Endodermal cell (in vitro differentiated cells): Measurements from ENCODE around the gene PAGR1. TPM values are rescaled to one million over a fixed set of nuclear protein-coding genes. Genes with fewer than 3 reads are reported as not detected.

Experiments used
- DNase-seq: peaks from one replicate; pipeline ENCODE4 v3.0.0-alpha.2; 2017
- H3K27ac ChIP-seq: 2 replicates; pipeline ENCODE4 v1.5.1; 2013; ENCODE audit warnings: mild to moderate bottlenecking, low read depth, low read length, moderate library complexity
- H3K27me3 ChIP-seq: 2 replicates; pipeline ENCODE4 v1.6.1; 2013; ENCODE audit warnings: mild to moderate bottlenecking, low read length, moderate library complexity; ENCODE audit not compliant: insufficient read depth, control insufficient read depth, poor library complexity, severe bottlenecking
- H3K36me3 ChIP-seq: 2 replicates; pipeline ENCODE4 v1.7.0; 2013; ENCODE audit warnings: mild to moderate bottlenecking, low read length, moderate library complexity; ENCODE audit not compliant: control insufficient read depth, insufficient read depth
- H3K4me1 ChIP-seq: one replicate; pipeline ENCODE4 v1.7.0; 2013; ENCODE audit warnings: low read length; ENCODE audit not compliant: control insufficient read depth, insufficient read depth
- H3K4me3 ChIP-seq: 2 replicates; pipeline ENCODE4 v1.5.1; 2013; ENCODE audit warnings: mild to moderate bottlenecking, low read length, moderate library complexity
- H3K9ac ChIP-seq: 2 replicates; pipeline ENCODE4 v1.6.1; 2013; ENCODE audit warnings: mild to moderate bottlenecking, low read length, moderate library complexity; ENCODE audit not compliant: poor library complexity, severe bottlenecking; ENCODE audit errors: extremely low read depth
- H3K9me3 ChIP-seq: 2 replicates; pipeline ENCODE4 v1.6.1; 2013; ENCODE audit warnings: mild to moderate bottlenecking, low read length, moderate library complexity; ENCODE audit not compliant: control insufficient read depth
- H3K27ac Mint-ChIP-seq: 2 replicates; pipeline ENCODE4 v1.8.0; 2020; ENCODE audit warnings: mixed read lengths
- H3K27me3 Mint-ChIP-seq: 2 replicates; pipeline ENCODE4 v1.8.0; 2021; ENCODE audit warnings: mild to moderate bottlenecking, mixed read lengths; ENCODE audit not compliant: insufficient read depth
- H3K36me3 Mint-ChIP-seq: 2 replicates; pipeline ENCODE4 v1.8.0; 2020; ENCODE audit warnings: low read depth, mixed read lengths
- H3K4me1 Mint-ChIP-seq: 2 replicates; pipeline ENCODE4 v1.8.0; 2020; ENCODE audit warnings: mixed read lengths
- H3K4me3 Mint-ChIP-seq: 2 replicates; pipeline ENCODE4 v1.8.0; 2020; ENCODE audit warnings: mild to moderate bottlenecking, moderate library complexity, mixed read lengths
- H3K9me3 Mint-ChIP-seq: 2 replicates; pipeline ENCODE4 v1.8.0; 2020; ENCODE audit warnings: mild to moderate bottlenecking, mixed read lengths
- WGBS, 2 experiments: methylation state at CpG; one replicate each; pipeline versions ENCODE4 v1.1.5 to v1.1.7; 2013; ENCODE audit warnings: missing lambda C conversion rate in 2 of 2, mixed read lengths in 1 of 2; ENCODE audit not compliant: insufficient coverage in 1 of 2, insufficient read length in 1 of 2; 5-methylcytosine and 5-hydroxymethylcytosine counted together
- total RNA-seq, 2 donors: library from RNA; stranded (reverse); fragmentation: NEBNext Ultra II Directional in 1 of 2; extraction: Animal tissue kit (Norgen Biotek cat#: 25700) in 1 of 2; gene quantifications; 2 replicates in 1 of 2; 3 replicates in 1 of 2; pipeline ENCODE4 v1.2.1, GENCODE V29; 2021
- TF ChIP-seq, protein P1 (sequence below): fragments of 200-600 bp; sonication (generic); conservative IDR thresholded peaks from 2 replicates; pipeline ENCODE4 v1.5.0; 2021; ENCODE audit warnings: antibody characterized with exemption, mild to moderate bottlenecking

The PAGR1 gene
- total RNA-seq, 2 donors from 2014 or later = 43.0 to 65.7 TPM

DNA sequence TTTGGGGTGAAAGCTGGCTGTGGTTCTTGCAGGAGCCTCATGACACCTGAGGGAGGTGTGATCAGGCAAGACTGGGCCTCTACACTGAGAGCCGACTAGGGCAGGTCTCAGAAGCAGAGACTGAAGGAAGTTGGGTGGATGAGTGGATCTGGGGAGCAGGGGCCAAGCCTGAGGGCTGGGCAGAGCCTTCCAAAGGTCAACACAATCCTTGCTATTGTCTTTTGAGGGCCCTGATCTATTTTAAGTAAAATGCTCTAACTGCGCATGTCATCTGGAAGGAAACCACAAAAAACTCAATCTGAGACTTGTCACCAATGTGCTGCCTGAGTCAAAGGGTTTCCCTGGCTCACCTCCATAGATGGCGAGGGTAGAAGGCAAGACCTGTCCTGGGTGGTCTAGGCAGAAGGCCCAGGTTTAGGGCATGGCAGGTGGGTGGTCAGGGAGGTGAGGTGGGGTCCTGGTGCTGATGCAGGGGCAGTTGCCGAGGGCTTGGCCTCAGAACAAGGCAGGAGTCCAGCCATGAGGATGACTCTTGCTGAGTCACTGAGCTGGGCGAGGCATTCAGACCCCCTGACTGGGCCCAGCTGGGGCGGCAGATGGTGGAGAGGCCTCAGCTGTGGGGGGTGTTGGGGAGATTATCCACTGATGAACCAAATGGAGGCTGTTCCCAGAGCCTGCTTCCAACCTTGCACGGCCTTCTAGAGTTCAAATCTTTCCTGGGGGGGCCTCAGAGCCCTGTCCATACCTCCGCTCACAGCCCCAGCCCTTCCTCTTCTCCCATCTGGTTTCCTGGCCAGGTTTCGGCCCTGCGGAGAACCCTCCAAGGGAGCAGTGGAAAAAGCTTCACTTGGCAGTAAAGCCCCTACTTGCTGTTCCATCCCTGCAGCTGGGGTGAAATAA lies 9.4 kb downstream of the PAGR1 start:
- Histone ChIP-seq H3K9me3 (no peaks in the 10 kb centered on the region), H3K27ac (peak overlapping the region; percentile 60), H3K27me3 (no peaks in the 10 kb centered on the region), H3K9ac (no peak overlapping the region), H3K36me3 (peaks cover 5% of the 10 kb centered on the region), H3K4me3 (no peak overlapping the region), H3K4me1 (peaks cover 6% of the 10 kb centered on the region)
- H3K9me3 Mint-ChIP-seq = no peaks in the 10 kb centered on the region
- peak; percentile 65 for DNase-seq
- no peaks in the 10 kb centered on the region for H3K27me3 Mint-ChIP-seq
- H3K27ac Mint-ChIP-seq = peak overlapping the region; percentile 82
- H3K36me3 Mint-ChIP-seq = peaks cover 5% of the 10 kb centered on the region
- WGBS, 2 experiments = 92 to 98% methylated on average over 7 to 10 of the region's 10 CpGs
- TF ChIP-seq, protein P1, sequence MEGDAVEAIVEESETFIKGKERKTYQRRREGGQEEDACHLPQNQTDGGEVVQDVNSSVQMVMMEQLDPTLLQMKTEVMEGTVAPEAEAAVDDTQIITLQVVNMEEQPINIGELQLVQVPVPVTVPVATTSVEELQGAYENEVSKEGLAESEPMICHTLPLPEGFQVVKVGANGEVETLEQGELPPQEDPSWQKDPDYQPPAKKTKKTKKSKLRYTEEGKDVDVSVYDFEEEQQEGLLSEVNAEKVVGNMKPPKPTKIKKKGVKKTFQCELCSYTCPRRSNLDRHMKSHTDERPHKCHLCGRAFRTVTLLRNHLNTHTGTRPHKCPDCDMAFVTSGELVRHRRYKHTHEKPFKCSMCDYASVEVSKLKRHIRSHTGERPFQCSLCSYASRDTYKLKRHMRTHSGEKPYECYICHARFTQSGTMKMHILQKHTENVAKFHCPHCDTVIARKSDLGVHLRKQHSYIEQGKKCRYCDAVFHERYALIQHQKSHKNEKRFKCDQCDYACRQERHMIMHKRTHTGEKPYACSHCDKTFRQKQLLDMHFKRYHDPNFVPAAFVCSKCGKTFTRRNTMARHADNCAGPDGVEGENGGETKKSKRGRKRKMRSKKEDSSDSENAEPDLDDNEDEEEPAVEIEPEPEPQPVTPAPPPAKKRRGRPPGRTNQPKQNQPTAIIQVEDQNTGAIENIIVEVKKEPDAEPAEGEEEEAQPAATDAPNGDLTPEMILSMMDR = no peak
- no peak overlapping the region for H3K4me3 Mint-ChIP-seq
- H3K4me1 Mint-ChIP-seq = peaks cover 16% of the 10 kb centered on the region

DNA sequence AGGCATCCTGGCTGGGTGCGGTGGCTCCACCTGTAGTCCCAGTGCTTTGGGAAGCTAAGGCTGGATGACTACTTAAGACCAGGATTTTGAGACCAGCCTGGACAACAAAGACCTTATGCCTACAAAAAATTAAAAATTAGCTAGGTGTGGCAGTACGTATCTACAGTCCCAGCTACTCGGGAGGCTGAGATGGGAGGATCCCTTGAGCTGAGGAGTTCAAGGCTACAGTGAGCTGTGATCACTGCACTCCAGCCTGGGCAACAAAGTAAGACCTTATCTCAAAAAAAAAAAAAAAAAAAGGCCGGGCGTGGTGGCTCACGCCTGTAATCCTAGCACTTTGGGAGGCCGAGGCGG lies 10.4 kb downstream of the PAGR1 start:
- Histone ChIP-seq H3K27me3 (no peaks in the 10 kb centered on the region), H3K4me3 (no peak overlapping the region), H3K9ac (no peak overlapping the region), H3K27ac (no peak overlapping the region), H3K4me1 (peaks cover 6% of the 10 kb centered on the region), H3K36me3 (no peaks in the 10 kb centered on the region), H3K9me3 (no peaks in the 10 kb centered on the region)
- no peak overlapping the region for H3K4me3 Mint-ChIP-seq
- 96% methylated on average over 6 to 7 of the region's 8 CpGs for WGBS, 2 experiments
- H3K4me1 Mint-ChIP-seq = peaks cover 11% of the 10 kb centered on the region
- no peak overlapping the region for H3K27ac Mint-ChIP-seq
- no peaks in the 10 kb centered on the region for H3K27me3 Mint-ChIP-seq
- TF ChIP-seq, protein P1 = no peak
- no peaks in the 10 kb centered on the region for H3K9me3 Mint-ChIP-seq
- no peaks in the 10 kb centered on the region for H3K36me3 Mint-ChIP-seq
- no peak for DNase-seq

- no peak for DNase-seq
- Histone ChIP-seq H3K9me3 (no peaks in the 10 kb centered on the region), H3K27me3 (no peaks in the 10 kb centered on the region), H3K4me3 (no peak overlapping the region), H3K9ac (no peak overlapping the region), H3K36me3 (no peaks in the 10 kb centered on the region), H3K4me1 (peaks cover 2% of the 10 kb centered on the region), H3K27ac (no peak overlapping the region)
- H3K4me1 Mint-ChIP-seq = peaks cover 1% of the 10 kb centered on the region
- H3K36me3 Mint-ChIP-seq = no peaks in the 10 kb centered on the region
- no peak overlapping the region for H3K27ac Mint-ChIP-seq
- 94% methylated on average over 10 to 11 of the region's 11 CpGs for WGBS, 2 experiments
- H3K9me3 Mint-ChIP-seq = no peaks in the 10 kb centered on the region
- TF ChIP-seq, protein P1 = no peak
- H3K4me3 Mint-ChIP-seq = no peak overlapping the region
- H3K27me3 Mint-ChIP-seq = no peaks in the 10 kb centered on the region
These were observed 14.8 kb downstream of the PAGR1 start for GRCh38 chr16:29830774-29831173.
